Measurements from ENCODE around the gene PDE8A.

The PDE8A gene

GRCh38 chr15:85137489-85138168 is 156.0 kb downstream of the PDE8A start:
- Histone ChIP-seq H3K27me3 (ENCODE audit: control insufficient read depth, insufficient read depth, low read length, poor library complexity, severe bottlenecking) (no peaks in the 10 kb centered on the region), H3K9me3 (ENCODE audit: control insufficient read depth, low read length) (no peaks in the 10 kb centered on the region), H3K27ac (ENCODE audit: insufficient read depth, low read depth, low read length, poor library complexity, severe bottlenecking) (no peak overlapping the region), H3K4me3 (ENCODE audit: insufficient read depth, low read depth, low read length) (no peak overlapping the region), H3K4me1 (ENCODE audit: control insufficient read depth, insufficient read depth, low read length) (peaks cover 10% of the 10 kb centered on the region), H3K36me3 (ENCODE audit: control insufficient read depth, insufficient read depth, low read length) (no peaks in the 10 kb centered on the region)
- WGBS, 2 experiments = 59 to 64% methylated on average over 11 of the region's 11 CpGs

- Histone ChIP-seq H3K27me3 (ENCODE audit: control insufficient read depth, insufficient read depth, low read length, poor library complexity, severe bottlenecking) (no peaks in the 10 kb centered on the region), H3K27ac (ENCODE audit: insufficient read depth, low read depth, low read length, poor library complexity, severe bottlenecking) (no peak overlapping the region), H3K36me3 (ENCODE audit: control insufficient read depth, insufficient read depth, low read length) (no peaks in the 10 kb centered on the region), H3K4me1 (ENCODE audit: control insufficient read depth, insufficient read depth, low read length) (peaks cover 10% of the 10 kb centered on the region), H3K9me3 (ENCODE audit: control insufficient read depth, low read length) (no peaks in the 10 kb centered on the region), H3K4me3 (ENCODE audit: insufficient read depth, low read depth, low read length) (no peak overlapping the region)
- WGBS, 2 experiments = 83 to 98% methylated on average over 2 of the region's 2 CpGs
Observed at GRCh38 chr15:85139391-85139790, 157.7 kb downstream of the PDE8A start.

DNA sequence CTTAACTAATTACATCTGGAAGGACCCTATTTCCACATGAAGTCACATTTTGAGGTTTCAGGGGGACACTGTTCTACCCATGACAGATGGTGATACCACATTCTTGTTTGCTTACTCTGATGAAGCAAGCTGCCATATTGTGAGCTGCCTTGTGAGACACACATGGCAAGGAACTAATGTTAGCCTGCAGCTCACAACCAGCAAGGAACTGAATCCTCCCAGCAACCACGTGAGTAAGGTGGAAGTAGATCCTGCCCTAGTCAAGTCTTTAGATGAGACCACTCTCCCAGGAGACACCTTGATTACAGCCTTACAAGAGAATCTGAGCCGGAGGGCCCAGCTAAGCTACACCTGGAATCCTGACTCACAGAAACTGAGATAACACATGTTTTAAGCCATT is 160.1 kb downstream of the PDE8A start:
- H3K27me3 ChIP-seq (ENCODE audit: control insufficient read depth, insufficient read depth, low read length, poor library complexity, severe bottlenecking) = no peaks in the 10 kb centered on the region
- whole genome bisulfite sequencing, 2 experiments = 87% methylated on average over 2 of the region's 2 CpGs
- peaks cover 10% of the 10 kb centered on the region for H3K4me1 ChIP-seq (ENCODE audit: control insufficient read depth, insufficient read depth, low read length)
- no peaks in the 10 kb centered on the region for H3K36me3 ChIP-seq (ENCODE audit: control insufficient read depth, insufficient read depth, low read length)
- H3K27ac ChIP-seq (ENCODE audit: insufficient read depth, low read depth, low read length, poor library complexity, severe bottlenecking) = no peak overlapping the region
- H3K4me3 ChIP-seq (ENCODE audit: insufficient read depth, low read depth, low read length) = no peak overlapping the region
- no peaks in the 10 kb centered on the region for H3K9me3 ChIP-seq (ENCODE audit: control insufficient read depth, low read length)

DNA sequence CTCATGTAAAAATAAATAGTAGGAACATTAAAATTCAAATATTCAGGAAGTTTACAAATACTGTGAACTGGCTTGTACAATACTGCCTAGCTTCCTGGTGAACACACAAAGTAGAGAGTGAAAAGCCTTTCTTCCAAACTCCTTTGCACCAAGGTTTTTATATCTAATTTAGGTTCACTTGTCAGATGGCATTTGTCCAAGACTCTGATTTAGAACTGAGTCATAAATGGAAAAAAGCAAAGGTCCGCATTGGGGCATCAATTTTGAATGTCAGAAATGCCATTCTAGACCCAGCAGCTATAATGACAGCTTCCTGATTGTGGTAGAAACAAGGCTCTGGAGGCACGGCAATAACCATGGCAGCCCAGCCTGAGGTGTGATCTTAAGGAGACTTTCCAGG is 160.7 kb downstream of the PDE8A start:
- Histone ChIP-seq H3K36me3 (ENCODE audit: control insufficient read depth, insufficient read depth, low read length) (no peaks in the 10 kb centered on the region), H3K9me3 (ENCODE audit: control insufficient read depth, low read length) (no peaks in the 10 kb centered on the region)

DNA sequence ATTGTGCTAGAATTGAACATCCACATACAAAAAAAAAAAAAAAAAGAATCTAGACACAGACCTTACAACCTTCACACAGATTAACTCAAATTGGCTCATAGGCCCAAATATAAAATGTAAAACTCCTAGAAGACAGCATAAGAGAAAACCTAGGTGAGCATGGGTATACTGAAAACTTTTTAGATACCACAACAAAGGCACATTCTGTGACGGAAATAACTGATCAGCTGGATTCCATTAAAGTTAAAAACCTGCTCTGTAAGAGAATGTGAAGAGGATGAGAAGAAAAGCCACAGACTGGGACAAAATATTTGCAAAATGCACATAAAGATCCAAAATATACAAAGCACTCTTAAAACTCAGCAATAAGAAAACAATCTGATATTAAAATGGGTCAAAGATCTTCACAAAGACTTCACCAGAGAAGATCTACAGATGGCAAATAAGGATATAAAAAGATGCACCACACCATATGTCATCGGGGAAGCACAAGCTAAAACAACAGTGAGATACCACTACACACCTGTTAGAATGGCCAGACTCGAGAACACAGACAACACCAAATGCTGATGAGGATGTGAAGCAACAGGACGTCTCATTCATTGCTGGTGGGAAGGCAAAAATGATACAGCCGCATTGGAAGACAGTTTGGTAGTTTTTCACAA is 167.9 kb downstream of the PDE8A start:
- no peak overlapping the region for H3K27ac ChIP-seq (ENCODE audit: insufficient read depth, low read depth, low read length, poor library complexity, severe bottlenecking)
- no peaks in the 10 kb centered on the region for H3K9me3 ChIP-seq (ENCODE audit: control insufficient read depth, low read length)
- H3K4me3 ChIP-seq (ENCODE audit: insufficient read depth, low read depth, low read length) = no peak overlapping the region
- H3K36me3 ChIP-seq (ENCODE audit: control insufficient read depth, insufficient read depth, low read length) = no peaks in the 10 kb centered on the region
- no peaks in the 10 kb centered on the region for H3K4me1 ChIP-seq (ENCODE audit: control insufficient read depth, insufficient read depth, low read length)
- H3K27me3 ChIP-seq (ENCODE audit: control insufficient read depth, insufficient read depth, low read length, poor library complexity, severe bottlenecking) = no peaks in the 10 kb centered on the region
- 91 to 96% methylated on average over 4 to 5 of the region's 5 CpGs for WGBS, 2 experiments

More for the DNA sequence above, 160.7 kb downstream of the PDE8A start:
- H3K4me3 ChIP-seq (ENCODE audit: insufficient read depth, low read depth, low read length) = no peak overlapping the region
- 93 to 100% methylated on average over 2 of the region's 2 CpGs for WGBS, 2 experiments
- H3K27me3 ChIP-seq (ENCODE audit: control insufficient read depth, insufficient read depth, low read length, poor library complexity, severe bottlenecking) = no peaks in the 10 kb centered on the region
- H3K4me1 ChIP-seq (ENCODE audit: control insufficient read depth, insufficient read depth, low read length) = peaks cover 6% of the 10 kb centered on the region
- no peak overlapping the region for H3K27ac ChIP-seq (ENCODE audit: insufficient read depth, low read depth, low read length, poor library complexity, severe bottlenecking)

DNA sequence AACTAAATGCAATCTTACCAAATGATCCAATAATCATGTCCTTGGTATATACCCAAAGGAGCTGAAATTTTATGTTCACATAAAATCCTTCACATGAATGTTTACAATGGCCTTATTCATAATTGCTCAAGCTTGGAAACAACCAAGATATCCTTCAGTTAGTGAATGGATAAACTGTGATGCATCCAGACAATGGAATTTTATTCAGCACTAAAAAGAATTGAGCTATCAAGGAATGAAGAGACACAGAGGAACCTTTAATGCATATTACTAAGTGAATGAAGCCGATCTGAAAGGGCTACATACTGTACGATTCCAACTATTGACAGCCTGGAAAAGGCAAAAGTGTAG is 168.4 kb downstream of the PDE8A start:
- no peak overlapping the region for H3K27ac ChIP-seq (ENCODE audit: insufficient read depth, low read depth, low read length, poor library complexity, severe bottlenecking)
- WGBS, 2 experiments = 89 to 93% methylated on average over 2 of the region's 2 CpGs
- no peaks in the 10 kb centered on the region for H3K36me3 ChIP-seq (ENCODE audit: control insufficient read depth, insufficient read depth, low read length)
- no peaks in the 10 kb centered on the region for H3K4me1 ChIP-seq (ENCODE audit: control insufficient read depth, insufficient read depth, low read length)
- H3K9me3 ChIP-seq (ENCODE audit: control insufficient read depth, low read length) = no peaks in the 10 kb centered on the region
- no peaks in the 10 kb centered on the region for H3K27me3 ChIP-seq (ENCODE audit: control insufficient read depth, insufficient read depth, low read length, poor library complexity, severe bottlenecking)
- no peak overlapping the region for H3K4me3 ChIP-seq (ENCODE audit: insufficient read depth, low read depth, low read length)

- no peaks in the 10 kb centered on the region for H3K36me3 ChIP-seq (ENCODE audit: control insufficient read depth, insufficient read depth, low read length)
- 92 to 93% methylated on average over 6 of the region's 7 CpGs for WGBS, 2 experiments
- no peak overlapping the region for H3K27ac ChIP-seq (ENCODE audit: insufficient read depth, low read depth, low read length, poor library complexity, severe bottlenecking)
Observed at GRCh38 chr15:85151145-85151544, 169.5 kb downstream of the PDE8A start.

GRCh38 chr15:85151861-85152260 is 170.2 kb downstream of the PDE8A start:
- H3K4me1 ChIP-seq (ENCODE audit: control insufficient read depth, insufficient read depth, low read length) = no peaks in the 10 kb centered on the region
- H3K27ac ChIP-seq (ENCODE audit: insufficient read depth, low read depth, low read length, poor library complexity, severe bottlenecking) = no peak overlapping the region
- H3K9me3 ChIP-seq (ENCODE audit: control insufficient read depth, low read length) = no peaks in the 10 kb centered on the region
- 96 to 100% methylated on average over 3 of the region's 3 CpGs for WGBS, 2 experiments
- H3K27me3 ChIP-seq (ENCODE audit: control insufficient read depth, insufficient read depth, low read length, poor library complexity, severe bottlenecking) = no peaks in the 10 kb centered on the region
- H3K4me3 ChIP-seq (ENCODE audit: insufficient read depth, low read depth, low read length) = no peak overlapping the region
- no peaks in the 10 kb centered on the region for H3K36me3 ChIP-seq (ENCODE audit: control insufficient read depth, insufficient read depth, low read length)

More at GRCh38 chr15:85151145-85151544, 169.5 kb downstream of the PDE8A start:
- no peaks in the 10 kb centered on the region for H3K9me3 ChIP-seq (ENCODE audit: control insufficient read depth, low read length)
- H3K4me1 ChIP-seq (ENCODE audit: control insufficient read depth, insufficient read depth, low read length) = no peaks in the 10 kb centered on the region
- no peak overlapping the region for H3K4me3 ChIP-seq (ENCODE audit: insufficient read depth, low read depth, low read length)
- no peaks in the 10 kb centered on the region for H3K27me3 ChIP-seq (ENCODE audit: control insufficient read depth, insufficient read depth, low read length, poor library complexity, severe bottlenecking)

DNA sequence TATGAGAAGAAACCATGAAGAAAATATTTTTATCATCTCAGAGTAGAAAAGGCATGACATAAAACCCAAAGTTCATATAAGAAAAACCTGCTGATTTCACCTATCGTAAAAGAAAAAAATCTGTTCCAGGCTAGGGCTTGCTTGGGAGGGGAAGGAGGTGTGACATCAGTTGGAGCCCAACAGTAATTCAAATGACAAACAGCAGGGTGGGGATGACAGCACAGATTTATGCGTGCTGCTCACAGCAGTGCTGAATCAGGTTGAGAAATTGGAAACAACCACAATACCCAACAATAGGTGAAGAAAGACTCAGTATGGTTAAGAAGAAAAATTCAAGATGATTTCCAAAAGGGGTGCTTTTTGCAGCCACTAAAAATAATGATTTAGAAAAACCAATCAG is 172.4 kb downstream of the PDE8A start:
- Histone ChIP-seq H3K4me3 (ENCODE audit: insufficient read depth, low read depth, low read length) (no peak overlapping the region), H3K27ac (ENCODE audit: insufficient read depth, low read depth, low read length, poor library complexity, severe bottlenecking) (no peak overlapping the region), H3K4me1 (ENCODE audit: control insufficient read depth, insufficient read depth, low read length) (no peaks in the 10 kb centered on the region), H3K27me3 (ENCODE audit: control insufficient read depth, insufficient read depth, low read length, poor library complexity, severe bottlenecking) (no peaks in the 10 kb centered on the region), H3K36me3 (ENCODE audit: control insufficient read depth, insufficient read depth, low read length) (no peaks in the 10 kb centered on the region), H3K9me3 (ENCODE audit: control insufficient read depth, low read length) (no peaks in the 10 kb centered on the region)
- WGBS, 2 experiments = 24 to 43% methylated on average over 2 of the region's 2 CpGs

- H3K36me3 ChIP-seq (ENCODE audit: control insufficient read depth, insufficient read depth, low read length) = no peaks in the 10 kb centered on the region
- 83 to 84% methylated on average over 9 of the region's 9 CpGs for WGBS, 2 experiments
- H3K27me3 ChIP-seq (ENCODE audit: control insufficient read depth, insufficient read depth, low read length, poor library complexity, severe bottlenecking) = no peaks in the 10 kb centered on the region
- no peaks in the 10 kb centered on the region for H3K4me1 ChIP-seq (ENCODE audit: control insufficient read depth, insufficient read depth, low read length)
- H3K4me3 ChIP-seq (ENCODE audit: insufficient read depth, low read depth, low read length) = no peak overlapping the region
- no peak overlapping the region for H3K27ac ChIP-seq (ENCODE audit: insufficient read depth, low read depth, low read length, poor library complexity, severe bottlenecking)
- no peaks in the 10 kb centered on the region for H3K9me3 ChIP-seq (ENCODE audit: control insufficient read depth, low read length)
Observed at GRCh38 chr15:85155360-85155759, 173.7 kb downstream of the PDE8A start.

Measured in ectodermal cell (in vitro differentiated cells).